WTC11 (cell line): ENCODE measurements around the gene GAB2. TPM values are rescaled to one million over a fixed set of nuclear protein-coding genes. Genes with fewer than 3 reads are reported as not detected.

Source experiments
- ATAC-seq: fragments of 200-7000 bp; cut with Tn5 transposase; 2 replicates; pipeline ENCODE4 v1.10.0; 2021; ENCODE audit warnings: mild to moderate bottlenecking, moderate library complexity
- CTCF ChIA-PET: fragments of 300-600 bp; sonication (Branson Sonifier 250); formaldehyde crosslinking; loops from one replicate; lab custom pipeline; 2021; ENCODE audit warnings: antibody characterized with exemption; lab: Charles Lee
- POLR2A ChIA-PET: fragments of 350-600 bp; sonication (Branson Sonifier 250); formaldehyde crosslinking; loops from one replicate; lab custom pipeline; 2021; ENCODE audit warnings: antibody characterized with exemption; lab: Charles Lee
- DNase-seq: peaks from one replicate; pipeline ENCODE4 v3.0.0; 2021; ENCODE audit warnings: low spot score
- H3K27ac Mint-ChIP-seq: 2 replicates; pipeline ENCODE4 v1.8.0; 2021; ENCODE audit warnings: mixed read lengths
- H3K27me3 Mint-ChIP-seq: 2 replicates; pipeline ENCODE4 v1.8.0; 2021; ENCODE audit warnings: low read depth, mild to moderate bottlenecking, moderate library complexity, mixed read lengths
- H3K36me3 Mint-ChIP-seq: 2 replicates; pipeline ENCODE4 v1.8.0; 2021; ENCODE audit warnings: mixed read lengths
- H3K4me1 Mint-ChIP-seq: 2 replicates; pipeline ENCODE4 v1.8.0; 2022; ENCODE audit warnings: mixed read lengths
- H3K4me3 Mint-ChIP-seq: 2 replicates; pipeline ENCODE4 v1.8.0; 2021; ENCODE audit warnings: mild to moderate bottlenecking, moderate library complexity, mixed read lengths
- H3K9me3 Mint-ChIP-seq: 2 replicates; pipeline ENCODE4 v1.8.0; 2021; ENCODE audit warnings: mixed read lengths
- CREB1 ChIP-seq: sonication (generic); formaldehyde crosslinking; IDR thresholded peaks from 2 replicates; pipeline ENCODE4 v1.8.0; 2023; ENCODE audit warnings: mild to moderate bottlenecking, missing genetic modification reagents
- CREM ChIP-seq: sonication (generic); formaldehyde crosslinking; IDR thresholded peaks from 2 replicates; pipeline ENCODE4 v1.8.1; 2022; ENCODE audit warnings: mild to moderate bottlenecking, missing genetic modification reagents, moderate library complexity
- CTCF ChIP-seq: fragments of 200-600 bp; IDR thresholded peaks from 2 replicates; pipeline ENCODE4 v1.8.0; 2022; ENCODE audit warnings: antibody characterized with exemption
- E2F4 ChIP-seq: sonication (generic); formaldehyde crosslinking; IDR thresholded peaks from 2 replicates; pipeline ENCODE4 v1.8.1; 2022; ENCODE audit warnings: low read depth, mild to moderate bottlenecking, moderate library complexity, missing genetic modification reagents, borderline replicate concordance
- ESRRA ChIP-seq: sonication (generic); formaldehyde crosslinking; IDR thresholded peaks from 2 replicates; pipeline ENCODE4 v1.8.1; 2022; ENCODE audit warnings: mild to moderate bottlenecking, missing genetic modification reagents, borderline replicate concordance
- FOXK1 ChIP-seq: sonication (generic); formaldehyde crosslinking; IDR thresholded peaks from 2 replicates; pipeline ENCODE4 v1.8.0; 2022; ENCODE audit warnings: mild to moderate bottlenecking, moderate library complexity, missing genetic modification reagents
- MXD4 ChIP-seq: fragments of 250-450 bp; sonication (Bioruptor Pico); IDR thresholded peaks from 2 replicates; pipeline ENCODE4 v1.8.0; 2021; ENCODE audit warnings: mild to moderate bottlenecking, moderate library complexity, borderline replicate concordance
- NR2C2 ChIP-seq: sonication (generic); formaldehyde crosslinking; IDR thresholded peaks from 2 replicates; pipeline ENCODE4 v1.8.0; 2022; ENCODE audit warnings: mild to moderate bottlenecking, missing genetic modification reagents
- RORB ChIP-seq: fragments of 250-450 bp; sonication (Bioruptor Pico); IDR thresholded peaks from 2 replicates; pipeline ENCODE4 v1.9.0; 2021; ENCODE audit warnings: mild to moderate bottlenecking
- SMAD4 ChIP-seq: sonication (generic); formaldehyde crosslinking; IDR thresholded peaks from 2 replicates; pipeline ENCODE4 v1.8.0; 2022; ENCODE audit warnings: mild to moderate bottlenecking, missing genetic modification reagents
- USF1 ChIP-seq: sonication (generic); formaldehyde crosslinking; IDR thresholded peaks from 2 replicates; pipeline ENCODE4 v1.8.0; 2022; ENCODE audit warnings: mild to moderate bottlenecking, missing genetic modification reagents
- ZBTB21 ChIP-seq: sonication (generic); formaldehyde crosslinking; IDR thresholded peaks from 2 replicates; pipeline ENCODE4 v1.8.1; 2023; ENCODE audit warnings: mild to moderate bottlenecking, missing genetic modification reagents, borderline replicate concordance
- ZMAT4 ChIP-seq: fragments of 250-450 bp; sonication (Bioruptor Pico); IDR thresholded peaks from 2 replicates; pipeline ENCODE4 v1.9.0; 2021; ENCODE audit warnings: mild to moderate bottlenecking
- ZNF532 ChIP-seq: fragments of 250-450 bp; sonication (Bioruptor Pico); IDR thresholded peaks from 2 replicates; pipeline ENCODE4 v1.9.0; 2021; ENCODE audit warnings: mild to moderate bottlenecking, borderline replicate concordance
- total RNA-seq: library from RNA; stranded (reverse); gene quantifications from 3 replicates; pipeline ENCODE4 v1.2.3, GENCODE V29; 2021
- TF ChIP-seq, protein P1 (sequence below): fragments of 250-450 bp; sonication (Bioruptor Pico); IDR thresholded peaks from 2 replicates; pipeline ENCODE4 v1.9.0; 2021; ENCODE audit warnings: moderate library complexity, mild to moderate bottlenecking, inconsistent platforms, borderline replicate concordance

GAB2 gene
- total RNA-seq, 1 experiment from 2014 or later, result 10.6 TPM

GRCh38 chr11:78170413-78170812 is 247.2 kb downstream of the GAB2 start:
- no peaks in the 10 kb centered on the region for H3K9me3 Mint-ChIP-seq
- H3K27ac Mint-ChIP-seq, result peak overlapping the region; percentile 64; the same call in 1 of the 2 replicates
- no peak overlapping the region for H3K4me3 Mint-ChIP-seq
- H3K27me3 Mint-ChIP-seq, result no peaks in the 10 kb centered on the region
- ATAC-seq (no peak), DNase-seq (no peak)
- H3K36me3 Mint-ChIP-seq, result peaks cover 4% of the 10 kb centered on the region; the same call in 1 of the 2 replicates
- TF ChIP-seq ZMAT4 (CRISPR knock-in tag) (no peak), USF1 (CRISPR knock-in tag) (no peak), CREM (no peak), ZNF532 (CRISPR knock-in tag) (no peak), E2F4 (no peak), CREB1 (CRISPR knock-in tag) (no peak), RORB (no peak), SMAD4 (no peak), ZBTB21 (CRISPR knock-in tag) (no peak), CTCF (no peak), MXD4 (no peak), ESRRA (CRISPR knock-in tag) (no peak), FOXK1 (no peak), NR2C2 (no peak)
- TF ChIP-seq, protein P1, sequence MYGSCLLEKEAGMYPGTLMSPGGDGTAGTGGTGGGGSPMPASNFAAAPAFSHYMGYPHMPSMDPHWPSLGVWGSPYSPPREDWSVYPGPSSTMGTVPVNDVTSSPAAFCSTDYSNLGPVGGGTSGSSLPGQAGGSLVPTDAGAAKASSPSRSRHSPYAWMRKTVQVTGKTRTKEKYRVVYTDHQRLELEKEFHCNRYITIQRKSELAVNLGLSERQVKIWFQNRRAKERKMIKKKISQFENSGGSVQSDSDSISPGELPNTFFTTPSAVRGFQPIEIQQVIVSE (CRISPR knock-in tag), result no peak
- POLR2A ChIA-PET, result interaction anchor here (0.9 kb wide), 1 partner anchor 31 kb away, joined by 3 read pairs; the partner anchor contains the start of gene ALG8
- peaks cover 6% of the 10 kb centered on the region; the same call in 1 of the 2 replicates for H3K4me1 Mint-ChIP-seq
- CTCF ChIA-PET, result interaction anchor here (0.6 kb wide), 1 partner anchor 415 kb away, joined by 3 read pairs; no protein-coding TSS in a partner anchor
